Endothelial cell of umbilical vein (primary cell): Measurements from ENCODE around the gene DUOX2. TPM values are rescaled to one million over a fixed set of nuclear protein-coding genes. Genes with fewer than 3 reads are reported as not detected.
"Not testable (repeated sequence)": the region's sequence is repeated elsewhere in the genome, so short reads cannot be mapped to it uniquely, and the experiment has no call there.

Experiments
- BruUV-seq: library from RNA; stranded (reverse); fragments of 400-500 nt; replicated peaks from 2 replicates; lab custom pipeline; 2021; lab: Mats Ljungman, UMichigan
- CTCF ChIA-PET: fragments of 300-600, 350-600 bp; sonication (Branson Sonifier 250); formaldehyde crosslinking; loops from one replicate; lab custom pipeline; 2021; ENCODE audit warnings: antibody characterized with exemption, inconsistent platforms; lab: Charles Lee
- POLR2A ChIA-PET: fragments of 300-600, 350-600 bp; sonication (Branson Sonifier 250); formaldehyde crosslinking; loops from one replicate; lab custom pipeline; 2021; ENCODE audit warnings: antibody characterized with exemption, inconsistent platforms; lab: Charles Lee
- DNase-seq: peaks from one replicate; pipeline ENCODE4 v3.0.0-alpha.2; 2011; ENCODE audit warnings: low read depth, low spot score
- FAIRE-seq: peaks from 2 replicates; lab custom pipeline; 2011; peaks lifted over from hg19 to GRCh38; lab: Jason Lieb, UNC
- H2AFZ ChIP-seq: 2 replicates; pipeline ENCODE4 v1.6.0; 2012; ENCODE audit warnings: low read depth, low read length, control low read depth, inconsistent platforms
- H3K27ac ChIP-seq: 2 replicates; pipeline ENCODE4 v1.5.1; 2011; ENCODE audit warnings: low read depth, mild to moderate bottlenecking, control low read depth, low read length, moderate library complexity; ENCODE audit not compliant: insufficient read depth
- H3K27me3 ChIP-seq, 2 experiments: 2 replicates each; pipeline versions ENCODE4 v1.6.0 to v1.6.1; 2011; ENCODE audit warnings: low read length in 2 of 2, mixed read lengths in 1 of 2; ENCODE audit not compliant: control insufficient read depth in 2 of 2, insufficient read depth in 2 of 2
- H3K36me3 ChIP-seq, 2 experiments: 2 replicates in 1 of 2; 3 replicates in 1 of 2; pipeline ENCODE4 v1.5.1; 2011; ENCODE audit warnings: low read length in 2 of 2, mild to moderate bottlenecking in 1 of 2, moderate library complexity in 1 of 2; ENCODE audit not compliant: control insufficient read depth in 2 of 2, insufficient read depth in 2 of 2; ENCODE audit errors: extremely low read depth in 1 of 2
- H3K4me1 ChIP-seq: 3 replicates; pipeline ENCODE4 v1.5.1; 2011; ENCODE audit warnings: mild to moderate bottlenecking, low read length; ENCODE audit not compliant: control insufficient read depth, insufficient read depth; ENCODE audit errors: extremely low read depth
- H3K4me2 ChIP-seq: 2 replicates; pipeline ENCODE4 v1.6.1; 2011; ENCODE audit warnings: low read length, control low read depth, mixed read lengths; ENCODE audit not compliant: insufficient read depth
- H3K4me3 ChIP-seq, 3 experiments: fragments of 200-600 bp in 1 of 3; sonication (generic), shearing (Covaris generic) in 1 of 3; replicated peaks in 1 of 3; 2 replicates each; pipeline ENCODE4 v1.5.1; 2011 to 2016; ENCODE audit warnings: control low read depth in 3 of 3, low read length in 3 of 3, mild to moderate bottlenecking in 2 of 3, inconsistent platforms in 1 of 3, low read depth in 1 of 3, moderate library complexity in 1 of 3; ENCODE audit not compliant: insufficient read depth in 1 of 3
- H3K79me2 ChIP-seq: 2 replicates; pipeline ENCODE4 v1.6.0; 2012; ENCODE audit warnings: low read length, inconsistent platforms; ENCODE audit not compliant: control insufficient read depth, insufficient read depth
- H3K9ac ChIP-seq: replicated peaks from 2 replicates; pipeline ENCODE3; 2011; ENCODE audit warnings: low read length, control low read depth; ENCODE audit not compliant: insufficient read depth; ENCODE audit errors: extremely low read depth
- H3K9me1 ChIP-seq: replicated peaks from 3 replicates; pipeline ENCODE4 v1.6.0; 2011; ENCODE audit warnings: mild to moderate bottlenecking, low read length; ENCODE audit not compliant: control insufficient read depth, insufficient read depth; ENCODE audit errors: extremely low read depth
- H3K9me3 ChIP-seq: replicated peaks from 2 replicates; pipeline ENCODE4 v1.5.1; 2012; ENCODE audit warnings: low read length, inconsistent platforms; ENCODE audit not compliant: control insufficient read depth, insufficient read depth
- H4K20me1 ChIP-seq: replicated peaks from 2 replicates; pipeline ENCODE3; 2011; ENCODE audit warnings: mild to moderate bottlenecking, low read length; ENCODE audit not compliant: control insufficient read depth, insufficient read depth; ENCODE audit errors: extremely low read depth
- EZH2 ChIP-seq: IDR thresholded peaks from 2 replicates; pipeline ENCODE4 v1.6.1; 2012; ENCODE audit warnings: borderline replicate concordance, low read depth, mild to moderate bottlenecking, moderate library complexity, low read length, inconsistent platforms; ENCODE audit not compliant: severe bottlenecking
- GATA2 ChIP-seq: IDR thresholded peaks from 2 replicates; pipeline ENCODE4 v1.7.0; 2011; ENCODE audit warnings: low read depth, mild to moderate bottlenecking, moderate library complexity, mixed read lengths, low read length; ENCODE audit not compliant: insufficient read length, insufficient read depth
- MYC ChIP-seq: IDR thresholded peaks from one replicate; pipeline ENCODE4 v1.6.1; 2011; ENCODE audit warnings: mild to moderate bottlenecking, low read depth, low read length
- POLR2A ChIP-seq: IDR thresholded peaks from 2 replicates; pipeline ENCODE4 v1.6.1; 2012; ENCODE audit warnings: low read depth, mild to moderate bottlenecking, control low read depth, low read length
- dilution Hi-C: fragments of 300-500 bp; cut with MboI; formaldehyde crosslinking; loops from one replicate; pipeline ENCODE4 v1.15.0; 2019; ENCODE audit warnings: low sequenced_read_pairs; ENCODE audit not compliant: extremely low pct_ligation_motif_present
- intact Hi-C: fragments of 100-400 bp; cut with micrococcal nuclease; formaldehyde crosslinking; loops from one replicate; pipeline ENCODE4 v1.10.0; 2022
- polyA plus RNA-seq, 4 experiments: library from polyadenylated mRNA; depleted of rRNA in 3 of 4; stranded (reverse) in 3 of 4; unstranded in 1 of 4; fragments of >200 nt; gene quantifications; 2 replicates each; pipeline versions ENCODE4 v1.2.1 to v1.2.3, GENCODE V29; 2011 to 2012; ENCODE audit warnings: missing spikeins in 1 of 4
- total RNA-seq: library from RNA; stranded (reverse); gene quantifications from 2 replicates; pipeline ENCODE4 v1.2.3, GENCODE V29; 2021

Gene DUOX2
- total and polyA plus RNA-seq, 2 donors (not counting 3 experiments of a cell fraction or from before 2014, with no cell fraction given), result 0.01 TPM; not detected in 1

DNA sequence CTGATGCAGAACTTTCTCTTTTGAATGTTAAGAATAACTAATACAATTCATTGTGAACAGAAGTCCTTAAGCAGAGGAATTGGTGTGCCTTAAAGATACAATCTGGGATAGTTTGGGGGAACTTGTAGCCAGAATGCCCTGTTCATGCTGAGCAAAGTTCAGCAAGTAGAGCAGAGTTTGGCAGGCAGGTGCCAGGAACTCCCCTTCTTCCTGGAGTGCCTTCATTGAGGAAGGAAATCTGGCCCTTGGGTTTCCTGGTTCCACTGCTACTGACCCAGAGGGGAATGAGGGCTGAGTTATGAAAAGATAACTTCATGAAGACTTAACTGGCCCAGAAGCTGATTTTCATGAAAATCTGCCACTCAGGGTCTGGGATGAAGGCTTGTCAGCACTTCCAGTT lies 40.4 kb downstream of the DUOX2 start:
- CTCF ChIA-PET, intact Hi-C loops, POLR2A ChIA-PET, dilution Hi-C loops, H3K9ac ChIP-seq, H2AFZ ChIP-seq, H3K9me3 ChIP-seq, H3K36me3 ChIP-seq, H3K9me1 ChIP-seq, H3K79me2 ChIP-seq, H3K27me3 ChIP-seq, H3K27ac ChIP-seq, DNase-seq, H4K20me1 ChIP-seq, BruUV-seq, H3K4me2 ChIP-seq, H3K4me3 ChIP-seq: not testable (repeated sequence)
- peak; percentile 71 for FAIRE-seq
- H3K4me1 ChIP-seq, result peaks cover 12% of the 10 kb centered on the region

DNA sequence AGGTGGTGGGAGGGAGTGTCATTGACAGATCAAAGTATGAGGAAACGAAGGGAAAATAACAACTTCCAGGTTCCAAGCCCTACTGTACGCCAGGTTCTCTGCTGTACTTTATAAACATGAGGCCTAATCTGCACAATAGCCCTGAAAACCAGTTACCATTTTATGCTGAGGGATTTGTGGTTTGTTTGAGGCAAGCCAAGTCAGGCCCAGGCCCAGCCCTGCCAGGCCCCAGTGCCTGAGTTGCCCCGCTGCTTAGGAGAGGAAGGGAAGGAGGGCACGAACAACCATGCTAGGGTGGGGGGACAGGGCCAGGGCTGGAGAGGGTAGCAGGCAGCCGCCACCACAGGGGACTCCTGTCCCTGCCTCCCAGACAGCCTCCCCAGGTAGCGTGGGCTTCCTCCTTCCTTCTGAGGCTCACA lies 44.0 kb downstream of the DUOX2 start:
- H3K9ac ChIP-seq, POLR2A ChIA-PET, H3K9me3 ChIP-seq, H4K20me1 ChIP-seq, BruUV-seq, H2AFZ ChIP-seq, H3K9me1 ChIP-seq, H3K36me3 ChIP-seq, DNase-seq, H3K79me2 ChIP-seq, FAIRE-seq, H3K4me1 ChIP-seq, intact Hi-C loops, H3K27me3 ChIP-seq, CTCF ChIA-PET, dilution Hi-C loops, H3K4me3 ChIP-seq, H3K4me2 ChIP-seq: not testable (repeated sequence)
- H3K27ac ChIP-seq, result peak overlapping the region; percentile 20

DNA sequence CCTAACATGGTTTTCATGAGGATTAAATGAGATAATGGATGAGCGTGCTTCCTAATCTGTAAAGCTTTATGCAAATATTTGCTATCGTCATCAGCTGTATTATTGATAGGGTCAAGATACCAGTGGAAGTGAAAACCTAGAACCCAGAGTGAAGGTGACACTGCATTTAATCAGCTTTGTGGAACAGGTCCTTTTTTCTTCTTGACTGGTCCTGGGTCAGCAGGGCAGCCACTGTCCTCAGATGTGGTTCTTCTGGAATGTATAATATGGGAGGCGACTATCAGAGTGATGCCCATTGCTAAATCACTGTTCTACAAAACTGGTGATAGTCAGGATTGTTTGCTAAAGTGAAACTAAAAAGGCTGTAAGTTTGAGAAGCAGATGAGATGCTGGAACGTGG lies 49.6 kb downstream of the DUOX2 start:
- Histone ChIP-seq H3K4me3 (no peak overlapping the region), H4K20me1 (no peaks in the 10 kb centered on the region), H3K4me2 (no peak overlapping the region), H2AFZ (no peak overlapping the region), H3K9ac (no peak overlapping the region), H3K36me3 (no peaks in the 10 kb centered on the region), H3K4me1 (peaks cover 3% of the 10 kb centered on the region), H3K27me3 (no peaks in the 10 kb centered on the region), H3K9me1 (no peaks in the 10 kb centered on the region), H3K27ac (no peak overlapping the region), H3K9me3 (no peaks in the 10 kb centered on the region), H3K79me2 (no peaks in the 10 kb centered on the region)
- dilution Hi-C loops (no loop called here), intact Hi-C loops (no loop called here)
- TF ChIP-seq POLR2A (no peak), MYC (no peak), GATA2 (no peak), EZH2 (no peak)
- no peak for DNase-seq
- CTCF ChIA-PET, result no interaction called here
- POLR2A ChIA-PET, result no interaction called here
- no peak for FAIRE-seq
- no TSS peak for BruUV-seq

DNA sequence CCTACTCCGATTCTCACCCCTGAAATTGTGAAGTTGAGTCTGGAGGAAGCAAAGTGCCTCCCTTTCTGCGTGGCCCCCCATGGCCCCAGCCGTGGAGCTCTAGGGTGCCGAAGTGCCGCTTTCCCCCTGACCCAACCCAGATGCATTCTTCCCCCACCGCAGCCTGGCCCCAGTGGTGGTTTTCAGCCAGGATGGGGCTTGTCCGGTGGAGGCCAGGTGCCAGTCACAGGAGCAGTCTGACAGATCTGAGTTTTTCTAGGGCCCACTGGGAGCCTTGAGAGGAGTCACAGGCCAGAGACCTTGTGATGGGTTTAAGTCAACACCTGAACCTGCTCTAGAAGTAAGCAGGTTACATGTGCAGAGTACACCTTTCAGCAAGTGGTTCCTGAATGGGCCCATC lies 51.7 kb downstream of the DUOX2 start:
- H3K9ac ChIP-seq, H3K4me2 ChIP-seq, intact Hi-C loops, H3K27me3 ChIP-seq, BruUV-seq, H3K4me3 ChIP-seq, dilution Hi-C loops, DNase-seq, H3K79me2 ChIP-seq, H3K4me1 ChIP-seq, H2AFZ ChIP-seq, POLR2A ChIA-PET, CTCF ChIA-PET, H3K9me3 ChIP-seq, H3K36me3 ChIP-seq, FAIRE-seq, H4K20me1 ChIP-seq, H3K9me1 ChIP-seq: not testable (repeated sequence)
- peak overlapping the region; percentile 68 for H3K27ac ChIP-seq
